ENCODE results near the gene SIDT1. TPM values are rescaled to one million over a fixed set of nuclear protein-coding genes. Genes with fewer than 3 reads are reported as not detected.

The SIDT1 gene
- total and polyA plus RNA-seq, 2 donors (not counting 1 experiment from before 2014, with no cell fraction given): 53.2 to 84.4 TPM

DNA sequence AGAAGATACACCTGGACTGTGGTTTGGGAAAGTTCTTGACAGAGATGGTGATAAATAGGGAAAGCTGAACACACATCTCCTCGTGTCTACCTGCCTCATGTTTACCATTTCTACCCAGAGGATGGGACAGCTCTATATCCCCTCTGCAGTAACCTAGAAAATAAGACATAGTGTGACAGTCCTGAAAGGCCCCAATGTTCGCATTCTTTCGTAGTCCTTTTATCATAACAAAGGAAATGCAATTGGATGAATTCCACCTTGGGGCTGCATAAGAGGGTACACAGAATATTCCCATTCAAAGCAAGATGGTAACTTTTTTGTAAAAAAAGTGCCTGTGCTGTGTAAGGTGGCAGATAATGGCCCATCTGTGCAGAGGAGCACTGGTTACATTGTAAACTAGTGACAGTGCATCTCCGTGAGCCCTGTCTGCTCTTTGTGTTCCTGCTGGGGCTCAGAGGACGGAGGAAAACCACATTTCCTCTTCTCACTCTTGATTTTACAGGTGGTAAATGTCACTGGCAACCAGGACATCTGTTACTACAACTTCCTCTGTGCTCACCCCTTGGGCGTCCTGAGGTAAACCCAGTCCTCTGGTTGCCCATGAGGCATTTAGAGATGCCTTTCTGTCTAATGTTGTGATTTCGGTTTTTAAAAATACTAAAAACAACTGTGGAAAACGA is 74.3 kb downstream of the SIDT1 start:
- ChIA-PET CTCF (interaction anchor here (0.6 to 2.2 kb wide), 11 partner anchors 16 to 267 kb away, joined by 3 to 8 read pairs (median 4); partner anchors contain the start of gene NAA50), POLR2A (interaction anchor here (1.5 kb wide), 1 partner anchor 89 kb away, joined by 5 read pairs; the partner anchor contains the start of gene USF3)
- no peaks in the 10 kb centered on the region for H3K79me2 ChIP-seq (ENCODE audit: control insufficient read depth, insufficient read depth, low read length)
- DNase-seq: peak; percentile 78
- peaks cover 19 to 23% of the 10 kb centered on the region in 2 donors for H3K4me1 ChIP-seq (ENCODE audit: control insufficient read depth in 2 of 2, insufficient read depth in 2 of 2, low read length in 2 of 2)
- peak overlapping the region; percentile 42 to 63 for H3K27ac ChIP-seq (ENCODE audit: low read length in 2 of 2)
- 0% methylated on average over 3 of the region's 8 CpGs for WGBS (ENCODE audit: insufficient coverage)
- H3K4me2 ChIP-seq (replicated peaks; ENCODE audit: low read depth, low read length, poor library complexity, severe bottlenecking): peak overlapping the region; percentile 45
- H4K20me1 ChIP-seq (ENCODE audit: control insufficient read depth, insufficient read depth, low read length, poor library complexity, severe bottlenecking): no peaks in the 10 kb centered on the region
- Mint-ChIP-seq H3K4me3 (peak overlapping the region; percentile 69), H3K27ac (peak overlapping the region; percentile 85), H3K4me1 (peaks cover 27% of the 10 kb centered on the region), H3K27me3 (no peaks in the 10 kb centered on the region), H3K9me3 (ENCODE audit: insufficient read depth) (no peaks in the 10 kb centered on the region)
- no peak for TF ChIP-seq EZH2 (IDR thresholded peaks at IDR 0.05; ENCODE audit: borderline replicate concordance, insufficient read depth, low read depth, low read length, poor library complexity, severe bottlenecking)
- TF ChIP-seq, protein P1, sequence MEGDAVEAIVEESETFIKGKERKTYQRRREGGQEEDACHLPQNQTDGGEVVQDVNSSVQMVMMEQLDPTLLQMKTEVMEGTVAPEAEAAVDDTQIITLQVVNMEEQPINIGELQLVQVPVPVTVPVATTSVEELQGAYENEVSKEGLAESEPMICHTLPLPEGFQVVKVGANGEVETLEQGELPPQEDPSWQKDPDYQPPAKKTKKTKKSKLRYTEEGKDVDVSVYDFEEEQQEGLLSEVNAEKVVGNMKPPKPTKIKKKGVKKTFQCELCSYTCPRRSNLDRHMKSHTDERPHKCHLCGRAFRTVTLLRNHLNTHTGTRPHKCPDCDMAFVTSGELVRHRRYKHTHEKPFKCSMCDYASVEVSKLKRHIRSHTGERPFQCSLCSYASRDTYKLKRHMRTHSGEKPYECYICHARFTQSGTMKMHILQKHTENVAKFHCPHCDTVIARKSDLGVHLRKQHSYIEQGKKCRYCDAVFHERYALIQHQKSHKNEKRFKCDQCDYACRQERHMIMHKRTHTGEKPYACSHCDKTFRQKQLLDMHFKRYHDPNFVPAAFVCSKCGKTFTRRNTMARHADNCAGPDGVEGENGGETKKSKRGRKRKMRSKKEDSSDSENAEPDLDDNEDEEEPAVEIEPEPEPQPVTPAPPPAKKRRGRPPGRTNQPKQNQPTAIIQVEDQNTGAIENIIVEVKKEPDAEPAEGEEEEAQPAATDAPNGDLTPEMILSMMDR (IDR thresholded peaks at IDR 0.05): no peak
- no peak overlapping the region for H3K9ac ChIP-seq (ENCODE audit: low read length)
- H3K36me3 ChIP-seq (replicated peaks in 1 of 2; ENCODE audit: control extremely low read depth in 1 of 2, control insufficient read depth in 1 of 2, extremely low read depth in 1 of 2, insufficient read depth in 2 of 2, low read length in 1 of 2): peaks cover 0 to 59% of the 10 kb centered on the region in 2 experiments
- no peak overlapping the region for H2AFZ ChIP-seq (ENCODE audit: insufficient read depth, low read depth, low read length, poor library complexity, severe bottlenecking)
- ATAC-seq (ENCODE audit: low read depth): peak; percentile 96
- H3K4me3 ChIP-seq (ENCODE audit: control extremely low read depth in 1 of 5, extremely low read depth in 1 of 5, insufficient read depth in 1 of 5, low read depth in 2 of 5, low read length in 4 of 5): no peak overlapping the region
- no peaks in the 10 kb centered on the region for H3K27me3 ChIP-seq (replicated peaks in 1 of 4; ENCODE audit: control extremely low read depth in 1 of 4, control insufficient read depth in 3 of 4, insufficient read depth in 4 of 4, low read length in 3 of 4)
- no peaks in the 10 kb centered on the region for H3K9me3 ChIP-seq (ENCODE audit: control extremely low read depth in 1 of 3, control insufficient read depth in 2 of 3, insufficient read depth in 1 of 3, low read length in 2 of 3)
- intact Hi-C loops (cut with micrococcal nuclease): loop anchor here (2.0 kb wide), 3 partner anchors 20 to 90 kb away; partner anchors contain the start of genes SIDT1 and USF3

DNA sequence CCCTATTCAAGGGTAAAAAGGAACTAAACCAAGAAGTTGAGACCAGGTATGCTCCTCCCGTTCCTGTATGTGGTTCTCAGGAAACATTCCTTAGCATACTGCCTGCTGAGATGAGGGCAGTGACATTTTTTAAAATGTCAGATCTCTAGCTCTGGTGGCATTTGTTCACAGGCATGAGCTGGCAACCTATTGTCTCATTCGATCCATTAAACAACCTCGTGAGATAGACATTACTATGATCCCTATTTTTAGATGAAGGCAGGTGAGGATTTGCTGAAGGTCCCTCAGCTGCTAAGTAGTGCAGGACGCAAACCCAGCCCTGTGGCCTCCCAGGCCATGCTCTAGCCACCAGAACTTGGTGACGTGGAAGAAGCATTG is 74.9 kb downstream of the SIDT1 start:
- ATAC-seq (ENCODE audit: low read depth): peak; percentile 19
- Histone ChIP-seq H3K4me2 (replicated peaks; ENCODE audit: low read depth, low read length, poor library complexity, severe bottlenecking) (peak overlapping the region; percentile 45), H3K36me3 (replicated peaks in 1 of 2; ENCODE audit: control extremely low read depth in 1 of 2, control insufficient read depth in 1 of 2, extremely low read depth in 1 of 2, insufficient read depth in 2 of 2, low read length in 1 of 2) (peaks cover 0 to 59% of the 10 kb centered on the region in 2 experiments)

More for the DNA sequence above, 74.9 kb downstream of the SIDT1 start:
- no peak for TF ChIP-seq EZH2 (IDR thresholded peaks at IDR 0.05; ENCODE audit: borderline replicate concordance, insufficient read depth, low read depth, low read length, poor library complexity, severe bottlenecking)
- TF ChIP-seq, protein P1 (IDR thresholded peaks at IDR 0.05): no peak
- Histone ChIP-seq H3K9me3 (ENCODE audit: control extremely low read depth in 1 of 3, control insufficient read depth in 2 of 3, insufficient read depth in 1 of 3, low read length in 2 of 3) (no peaks in the 10 kb centered on the region), H2AFZ (ENCODE audit: insufficient read depth, low read depth, low read length, poor library complexity, severe bottlenecking) (no peak overlapping the region), H3K4me3 (ENCODE audit: control extremely low read depth in 1 of 5, extremely low read depth in 1 of 5, insufficient read depth in 1 of 5, low read depth in 2 of 5, low read length in 4 of 5) (no peak overlapping the region), H3K27me3 (replicated peaks in 1 of 4; ENCODE audit: control extremely low read depth in 1 of 4, control insufficient read depth in 3 of 4, insufficient read depth in 4 of 4, low read length in 3 of 4) (no peaks in the 10 kb centered on the region), H3K79me2 (ENCODE audit: control insufficient read depth, insufficient read depth, low read length) (no peaks in the 10 kb centered on the region), H3K4me1 (ENCODE audit: control insufficient read depth in 2 of 2, insufficient read depth in 2 of 2, low read length in 2 of 2) (peaks cover 19 to 23% of the 10 kb centered on the region in 2 donors), H3K9ac (ENCODE audit: low read length) (no peak overlapping the region), H3K27ac (ENCODE audit: low read length in 2 of 2) (peak overlapping the region; percentile 42 to 63), H4K20me1 (ENCODE audit: control insufficient read depth, insufficient read depth, low read length, poor library complexity, severe bottlenecking) (no peaks in the 10 kb centered on the region)
- ChIA-PET CTCF (interaction anchor here (1.1 to 2.2 kb wide), 6 partner anchors 15 to 138 kb away, joined by 3 to 8 read pairs (median 5); partner anchors contain the start of gene NAA50), POLR2A (interaction anchor here (0.6 kb wide), 1 partner anchor 24 kb away, joined by 3 read pairs; no protein-coding TSS in a partner anchor)
- Mint-ChIP-seq H3K27ac (peak overlapping the region; percentile 85), H3K4me1 (peaks cover 27% of the 10 kb centered on the region), H3K9me3 (ENCODE audit: insufficient read depth) (no peaks in the 10 kb centered on the region), H3K4me3 (peak overlapping the region; percentile 69), H3K27me3 (no peaks in the 10 kb centered on the region)
- intact Hi-C loops (cut with micrococcal nuclease): loop anchor here (2.0 kb wide), 3 partner anchors 20 to 90 kb away; partner anchors contain the start of genes SIDT1 and USF3
- no peak for DNase-seq
- 31% methylated on average over 3 of the region's 5 CpGs for WGBS (ENCODE audit: insufficient coverage)
